Measurements from ENCODE around the gene HK1. TPM values are rescaled to one million over a fixed set of nuclear protein-coding genes. Genes with fewer than 3 reads are reported as not detected.
"Not testable (repeated sequence)": the region's sequence is repeated elsewhere in the genome, so short reads cannot be mapped to it uniquely, and the experiment has no call there.

The HK1 gene
- total RNA-seq, 4 donors from 2014 or later: 27.3 to 54.0 (median 30.1) TPM

DNA sequence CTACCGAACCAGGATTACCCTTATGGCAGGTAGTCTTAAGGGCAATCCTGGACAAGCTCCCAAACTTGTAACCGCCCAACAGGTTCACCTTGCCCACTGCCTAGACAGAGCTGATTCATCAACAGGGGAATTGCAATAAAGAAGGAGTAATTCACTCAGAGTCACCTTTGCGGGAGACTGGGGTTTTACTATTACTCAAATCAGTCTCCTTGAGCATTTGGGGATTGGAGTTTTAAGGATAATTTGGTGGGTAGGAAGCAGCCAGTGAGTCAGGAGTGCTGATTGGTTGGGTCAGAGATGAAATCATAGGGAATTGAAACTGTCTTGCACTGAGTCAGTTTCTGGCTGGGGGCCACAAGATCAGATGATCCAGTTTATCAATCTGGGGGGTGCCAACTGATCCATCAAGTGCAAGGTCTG lies 25.3 kb downstream of the HK1 start:
- Histone ChIP-seq H3K36me3 (no peaks in the 10 kb centered on the region), H3K4me3 (no peak overlapping the region), H3K4me1 (no peaks in the 10 kb centered on the region), H3K27ac (no peak overlapping the region), H3K9me3 (peaks cover 0 to 10% (median 0%) of the 10 kb centered on the region in 4 donors), H3K27me3 (no peaks in the 10 kb centered on the region)
- TF ChIP-seq, protein P1, sequence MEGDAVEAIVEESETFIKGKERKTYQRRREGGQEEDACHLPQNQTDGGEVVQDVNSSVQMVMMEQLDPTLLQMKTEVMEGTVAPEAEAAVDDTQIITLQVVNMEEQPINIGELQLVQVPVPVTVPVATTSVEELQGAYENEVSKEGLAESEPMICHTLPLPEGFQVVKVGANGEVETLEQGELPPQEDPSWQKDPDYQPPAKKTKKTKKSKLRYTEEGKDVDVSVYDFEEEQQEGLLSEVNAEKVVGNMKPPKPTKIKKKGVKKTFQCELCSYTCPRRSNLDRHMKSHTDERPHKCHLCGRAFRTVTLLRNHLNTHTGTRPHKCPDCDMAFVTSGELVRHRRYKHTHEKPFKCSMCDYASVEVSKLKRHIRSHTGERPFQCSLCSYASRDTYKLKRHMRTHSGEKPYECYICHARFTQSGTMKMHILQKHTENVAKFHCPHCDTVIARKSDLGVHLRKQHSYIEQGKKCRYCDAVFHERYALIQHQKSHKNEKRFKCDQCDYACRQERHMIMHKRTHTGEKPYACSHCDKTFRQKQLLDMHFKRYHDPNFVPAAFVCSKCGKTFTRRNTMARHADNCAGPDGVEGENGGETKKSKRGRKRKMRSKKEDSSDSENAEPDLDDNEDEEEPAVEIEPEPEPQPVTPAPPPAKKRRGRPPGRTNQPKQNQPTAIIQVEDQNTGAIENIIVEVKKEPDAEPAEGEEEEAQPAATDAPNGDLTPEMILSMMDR (IDR thresholded peaks at IDR 0.05): no peak
- DNase-seq (ENCODE audit: low spot score in 2 of 2): no peak
- 93 to 96% methylated on average over 3 of the region's 3 CpGs for WGBS, 2 donors

DNA sequence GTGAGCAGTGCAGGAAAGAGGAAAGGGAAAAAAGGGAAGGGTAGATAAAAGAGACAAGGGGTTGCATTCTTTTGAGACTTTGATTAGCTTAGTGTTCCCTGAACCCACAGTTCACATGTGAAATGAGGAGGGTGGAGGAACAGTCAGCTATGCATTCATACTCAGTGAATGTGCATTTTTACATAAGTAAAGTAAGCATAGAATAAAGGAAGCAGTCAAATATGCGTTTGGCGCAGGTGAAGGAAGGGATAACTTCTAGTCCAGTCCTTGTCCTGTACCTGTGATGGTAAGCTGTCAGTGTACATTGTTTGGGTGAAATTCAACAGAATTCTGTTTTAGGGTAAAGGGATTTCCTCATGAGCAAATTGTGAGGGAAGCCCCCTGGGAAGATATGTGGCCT lies 28.1 kb downstream of the HK1 start:
- no peaks in the 10 kb centered on the region for H3K36me3 ChIP-seq
- no peaks in the 10 kb centered on the region for H3K27me3 ChIP-seq
- H3K27ac ChIP-seq: no peak overlapping the region
- H3K4me1 ChIP-seq: no peaks in the 10 kb centered on the region
- DNase-seq (ENCODE audit: low spot score in 2 of 2): no peak
- WGBS, 2 donors: 89 to 95% methylated on average over 2 of the region's 2 CpGs
- TF ChIP-seq EP300 (IDR thresholded peaks at IDR 0.05): no peak
- TF ChIP-seq, protein P1 (IDR thresholded peaks at IDR 0.05): no peak
- no peak for TF ChIP-seq POLR2A (IDR thresholded peaks at IDR 0.05)
- H3K4me3 ChIP-seq: no peak overlapping the region
- peaks cover 0 to 4% (median 0%) of the 10 kb centered on the region in 4 donors for H3K9me3 ChIP-seq

DNA sequence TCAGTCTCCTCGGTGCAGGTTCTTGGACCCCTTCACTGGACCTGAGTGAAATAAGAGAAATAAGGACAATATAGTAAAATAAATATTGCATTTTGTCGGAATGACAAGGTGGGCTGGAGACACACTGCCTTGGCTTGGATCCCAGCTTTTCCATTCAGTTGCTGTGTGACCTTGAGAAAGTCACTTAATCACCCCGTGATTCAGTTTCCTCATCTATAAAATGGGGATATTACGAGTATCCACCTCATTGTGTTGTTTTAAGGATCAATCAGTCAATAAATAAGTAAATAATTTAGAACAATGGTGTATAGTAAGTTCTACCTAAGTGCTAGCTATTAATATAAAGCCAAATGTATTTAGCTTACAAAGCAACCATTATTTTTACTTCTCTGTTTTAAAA lies 29.1 kb downstream of the HK1 start:
- TF ChIP-seq EP300 (IDR thresholded peaks at IDR 0.05) (no peak), POLR2A (IDR thresholded peaks at IDR 0.05) (no peak)
- TF ChIP-seq, protein P1 (IDR thresholded peaks at IDR 0.05): no peak
- no peak for DNase-seq (ENCODE audit: low spot score in 2 of 2)
- 85 to 86% methylated on average over 4 of the region's 4 CpGs for WGBS, 2 donors
- no peaks in the 10 kb centered on the region for H3K4me1 ChIP-seq
- H3K27ac ChIP-seq: no peak overlapping the region
- no peak overlapping the region for H3K4me3 ChIP-seq
- H3K36me3 ChIP-seq: no peaks in the 10 kb centered on the region
- H3K27me3 ChIP-seq: no peaks in the 10 kb centered on the region
- no peaks in the 10 kb centered on the region for H3K9me3 ChIP-seq

DNA sequence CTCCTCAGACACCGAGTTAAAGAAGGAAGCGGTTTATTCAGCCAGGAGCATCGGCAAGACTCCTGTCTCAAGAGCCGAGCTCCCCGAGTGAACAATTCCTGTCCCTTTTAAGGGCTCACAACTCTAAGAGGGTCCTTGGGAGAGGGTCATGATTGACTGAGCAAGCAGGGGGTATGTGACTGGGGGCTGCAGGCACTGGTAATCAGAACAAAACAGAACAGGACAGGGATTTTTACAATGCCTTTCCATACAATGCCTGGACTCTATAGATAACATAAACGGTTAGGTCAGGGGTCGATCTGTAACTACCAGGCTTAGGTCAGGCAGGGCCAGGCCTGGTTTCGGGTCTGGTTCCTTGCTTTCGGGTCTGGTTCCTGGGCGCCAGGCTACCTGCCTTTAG lies 30.0 kb downstream of the HK1 start:
- not testable (repeated sequence) for H3K27ac ChIP-seq; H3K4me1 ChIP-seq; H3K9me3 ChIP-seq; DNase-seq (ENCODE audit: low spot score in 2 of 2); H3K27me3 ChIP-seq; H3K4me3 ChIP-seq; H3K36me3 ChIP-seq
- 90 to 93% methylated on average over 10 of the region's 10 CpGs for WGBS, 2 donors

DNA sequence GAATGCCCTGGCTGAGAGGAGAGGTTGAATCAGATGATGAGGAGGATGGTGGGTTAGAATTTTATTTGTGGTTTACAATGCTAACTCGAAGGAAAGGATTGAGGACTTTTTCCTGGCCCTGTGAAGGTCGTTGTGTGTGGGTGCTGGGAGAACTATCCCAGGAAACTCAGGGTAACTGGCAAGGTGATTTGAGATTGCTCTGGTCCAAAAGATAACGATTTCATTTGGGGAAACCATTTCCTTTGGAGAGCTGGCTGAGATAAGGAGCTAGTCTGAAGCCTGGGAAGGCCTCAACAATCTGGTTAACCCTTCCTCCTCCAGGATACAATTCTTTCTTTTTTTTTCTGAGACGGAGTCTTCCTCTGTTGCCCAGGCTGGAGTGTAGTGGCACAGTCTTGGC lies 33.0 kb downstream of the HK1 start:
- Histone ChIP-seq H3K27me3 (no peaks in the 10 kb centered on the region), H3K9me3 (no peaks in the 10 kb centered on the region), H3K27ac (no peak overlapping the region), H3K4me1 (no peaks in the 10 kb centered on the region), H3K4me3 (no peak overlapping the region), H3K36me3 (no peaks in the 10 kb centered on the region)
- TF ChIP-seq POLR2A (IDR thresholded peaks at IDR 0.05): no peak
- TF ChIP-seq, protein P1 (IDR thresholded peaks at IDR 0.05): no peak
- no peak for TF ChIP-seq EP300 (IDR thresholded peaks at IDR 0.05)
- 54 to 62% methylated on average over 4 of the region's 4 CpGs for WGBS, 2 donors
- DNase-seq (ENCODE audit: low spot score in 2 of 2): no peak

DNA sequence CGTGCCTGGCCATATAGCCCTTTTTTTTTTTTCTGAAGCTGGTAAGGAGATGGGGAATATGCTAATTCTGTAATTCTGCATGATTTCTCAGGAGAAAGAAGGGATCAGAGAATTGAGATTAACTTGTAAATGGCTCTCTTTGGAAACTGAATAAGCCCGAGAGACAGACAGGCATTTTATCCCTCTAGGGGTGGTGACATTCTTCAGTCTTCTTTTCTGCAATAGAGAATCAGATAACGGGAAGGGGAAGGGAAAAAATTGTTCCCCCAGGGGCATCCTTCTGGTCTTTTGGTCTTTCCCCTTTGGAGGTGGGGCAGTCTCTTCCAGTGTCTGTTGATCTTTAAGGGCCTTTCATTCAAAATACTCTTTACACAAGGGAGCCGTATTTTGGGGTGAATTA lies 34.2 kb downstream of the HK1 start:
- no peaks in the 10 kb centered on the region for H3K27me3 ChIP-seq
- no peaks in the 10 kb centered on the region for H3K36me3 ChIP-seq
- WGBS, 2 donors: 57 to 61% methylated on average over 4 of the region's 4 CpGs
- no peak overlapping the region for H3K4me3 ChIP-seq
- TF ChIP-seq, protein P1 (IDR thresholded peaks at IDR 0.05): no peak
- no peak for TF ChIP-seq POLR2A (IDR thresholded peaks at IDR 0.05)
- H3K27ac ChIP-seq: no peak overlapping the region
- peaks cover 0 to 12% (median 0%) of the 10 kb centered on the region in 4 donors for H3K4me1 ChIP-seq
- DNase-seq (ENCODE audit: low spot score in 2 of 2): no peak
- no peaks in the 10 kb centered on the region for H3K9me3 ChIP-seq

Data from tibial nerve (tissue), 4 donors.